ENCODE results near the gene BLVRA. TPM values are rescaled to one million over a fixed set of nuclear protein-coding genes. Genes with fewer than 3 reads are reported as not detected.

BLVRA gene
- polyA plus RNA-seq, 3 donors: 71.9 to 238 (median 199) TPM

DNA sequence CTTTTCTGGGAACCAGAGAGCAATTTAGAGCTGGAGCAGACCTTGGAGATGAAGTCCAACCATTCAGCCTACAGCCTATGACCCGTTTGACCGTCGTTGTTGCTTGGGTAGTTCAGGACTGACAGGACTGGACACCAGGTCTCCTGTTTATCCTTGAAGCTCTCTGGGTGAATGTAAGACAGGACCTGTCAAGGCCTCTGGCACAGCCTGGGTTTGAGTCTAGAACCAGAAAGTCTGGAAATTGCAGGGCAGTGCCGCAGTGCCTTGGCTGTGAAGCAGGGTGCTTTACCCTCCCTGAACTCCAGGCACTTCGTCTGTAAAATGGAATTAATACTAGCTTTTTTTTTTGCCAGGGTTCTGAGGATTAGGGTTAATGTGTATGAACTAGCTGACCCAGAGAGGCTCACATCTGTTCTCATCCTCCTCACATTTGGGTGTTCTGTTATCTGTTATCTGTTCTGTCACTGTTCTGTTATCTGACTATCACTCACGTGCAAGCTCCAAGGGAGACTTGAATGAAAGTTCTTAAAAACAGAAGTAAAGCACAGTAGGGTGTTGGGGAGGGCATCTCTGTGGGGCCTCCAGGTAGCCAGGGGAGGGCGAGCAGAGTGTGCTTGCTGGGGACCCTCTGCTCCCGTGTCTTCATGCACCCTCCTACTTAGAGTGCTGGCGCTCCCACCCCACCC, 9.9 kb downstream of the BLVRA start:
- H2AFZ ChIP-seq (ENCODE audit: insufficient read depth, low read depth, low read length, poor library complexity, severe bottlenecking): no peak overlapping the region
- peak overlapping the region in 6 of 7 donors; percentile 19 to 90 (median 47) for H3K27ac Mint-ChIP-seq
- H3K4me1 ChIP-seq (ENCODE audit: control insufficient read depth in 1 of 2, insufficient read depth in 2 of 2, low read length in 2 of 2): peaks cover 47 to 57% of the 10 kb centered on the region in 2 donors
- H3K4me2 ChIP-seq (replicated peaks; ENCODE audit: extremely low read depth, low read length, poor library complexity, severe bottlenecking): no peak overlapping the region
- H3K27ac ChIP-seq (ENCODE audit: low read depth in 1 of 2, low read length in 2 of 2): peak overlapping the region; percentile 14 to 36
- H3K36me3 Mint-ChIP-seq: peaks cover 32 to 55% of the 10 kb centered on the region in 2 donors
- peaks cover 64% of the 10 kb centered on the region for H3K4me1 Mint-ChIP-seq
- H3K79me2 ChIP-seq (ENCODE audit: insufficient read depth, low read length): peaks cover 68% of the 10 kb centered on the region
- no peaks in the 10 kb centered on the region for H3K9me3 ChIP-seq (replicated peaks in 1 of 2; ENCODE audit: control insufficient read depth in 1 of 2, insufficient read depth in 1 of 2, low read length in 2 of 2)
- H3K4me3 ChIP-seq (replicated peaks in 1 of 3; ENCODE audit: low read depth in 2 of 3, low read length in 3 of 3): no peak overlapping the region
- peaks cover 27% of the 10 kb centered on the region for H4K20me1 ChIP-seq (ENCODE audit: insufficient read depth, low read length)
- TF ChIP-seq, protein P1, sequence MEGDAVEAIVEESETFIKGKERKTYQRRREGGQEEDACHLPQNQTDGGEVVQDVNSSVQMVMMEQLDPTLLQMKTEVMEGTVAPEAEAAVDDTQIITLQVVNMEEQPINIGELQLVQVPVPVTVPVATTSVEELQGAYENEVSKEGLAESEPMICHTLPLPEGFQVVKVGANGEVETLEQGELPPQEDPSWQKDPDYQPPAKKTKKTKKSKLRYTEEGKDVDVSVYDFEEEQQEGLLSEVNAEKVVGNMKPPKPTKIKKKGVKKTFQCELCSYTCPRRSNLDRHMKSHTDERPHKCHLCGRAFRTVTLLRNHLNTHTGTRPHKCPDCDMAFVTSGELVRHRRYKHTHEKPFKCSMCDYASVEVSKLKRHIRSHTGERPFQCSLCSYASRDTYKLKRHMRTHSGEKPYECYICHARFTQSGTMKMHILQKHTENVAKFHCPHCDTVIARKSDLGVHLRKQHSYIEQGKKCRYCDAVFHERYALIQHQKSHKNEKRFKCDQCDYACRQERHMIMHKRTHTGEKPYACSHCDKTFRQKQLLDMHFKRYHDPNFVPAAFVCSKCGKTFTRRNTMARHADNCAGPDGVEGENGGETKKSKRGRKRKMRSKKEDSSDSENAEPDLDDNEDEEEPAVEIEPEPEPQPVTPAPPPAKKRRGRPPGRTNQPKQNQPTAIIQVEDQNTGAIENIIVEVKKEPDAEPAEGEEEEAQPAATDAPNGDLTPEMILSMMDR (IDR thresholded peaks at IDR 0.05): no peak
- DNase-seq: no peak
- peaks cover 21 to 34% of the 10 kb centered on the region in 2 donors for H3K36me3 ChIP-seq (replicated peaks in 1 of 2; ENCODE audit: control insufficient read depth in 1 of 2, insufficient read depth in 2 of 2, low read length in 2 of 2)
- no peak overlapping the region for H3K9ac ChIP-seq (ENCODE audit: insufficient read depth, low read length, poor library complexity, severe bottlenecking)
- peaks cover 0 to 3% (median 2%) of the 10 kb centered on the region in 7 donors for H3K9me3 Mint-ChIP-seq
- WGBS (ENCODE audit: insufficient coverage): 100% methylated on average over 3 of the region's 9 CpGs
- peaks cover 0 to 4% (median 1%) of the 10 kb centered on the region in 3 donors for H3K27me3 Mint-ChIP-seq (ENCODE audit: low read depth in 3 of 3)
- no peaks in the 10 kb centered on the region for H3K27me3 ChIP-seq (ENCODE audit: control insufficient read depth in 2 of 2, insufficient read depth in 2 of 2, low read length in 2 of 2)
- H3K4me3 Mint-ChIP-seq: no peak overlapping the region
- intact Hi-C loops (cut with micrococcal nuclease): no loop called here

DNA sequence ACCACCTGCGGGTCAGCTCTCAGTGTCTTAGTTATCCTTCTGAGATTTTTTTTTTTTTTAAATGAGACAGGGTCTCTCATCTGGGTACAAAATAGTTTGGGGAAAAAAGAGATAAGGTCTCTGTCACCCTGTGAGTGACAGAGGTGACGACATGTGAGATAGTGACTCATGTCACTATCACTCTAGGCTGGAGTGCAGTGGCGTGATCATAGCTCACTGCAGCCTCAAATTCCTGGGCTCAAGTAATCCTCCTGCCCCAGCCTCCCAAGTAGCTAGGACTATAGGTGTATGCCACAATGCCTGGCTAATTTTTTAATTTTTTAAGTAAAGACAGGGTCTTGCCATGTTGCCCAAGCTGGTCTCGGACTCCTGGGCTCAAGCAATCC, 10.4 kb downstream of the BLVRA start:
- Mint-ChIP-seq H3K36me3 (peaks cover 34 to 56% of the 10 kb centered on the region in 2 donors), H3K4me3 (no peak overlapping the region), H3K27ac (peak overlapping the region in 5 of 7 donors; percentile 74 to 90 (median 81)), H3K9me3 (peaks cover 0 to 5% (median 3%) of the 10 kb centered on the region in 7 donors), H3K27me3 (ENCODE audit: low read depth in 3 of 3) (peaks cover 0 to 4% (median 1%) of the 10 kb centered on the region in 3 donors), H3K4me1 (peaks cover 59% of the 10 kb centered on the region)
- 71% methylated on average over 1 of the region's 4 CpGs for WGBS (ENCODE audit: insufficient coverage)
- no peaks in the 10 kb centered on the region for H3K27me3 ChIP-seq (ENCODE audit: control insufficient read depth in 2 of 2, insufficient read depth in 2 of 2, low read length in 2 of 2)
- H3K27ac ChIP-seq (ENCODE audit: low read depth in 1 of 2, low read length in 2 of 2): peak overlapping the region; percentile 14 to 36
- no peak overlapping the region for H3K4me2 ChIP-seq (replicated peaks; ENCODE audit: extremely low read depth, low read length, poor library complexity, severe bottlenecking)
- no peak overlapping the region for H3K4me3 ChIP-seq (replicated peaks in 1 of 3; ENCODE audit: low read depth in 2 of 3, low read length in 3 of 3)
- H3K9me3 ChIP-seq (replicated peaks in 1 of 2; ENCODE audit: control insufficient read depth in 1 of 2, insufficient read depth in 1 of 2, low read length in 2 of 2): no peaks in the 10 kb centered on the region
- peaks cover 21 to 34% of the 10 kb centered on the region in 2 donors for H3K36me3 ChIP-seq (replicated peaks in 1 of 2; ENCODE audit: control insufficient read depth in 1 of 2, insufficient read depth in 2 of 2, low read length in 2 of 2)
- peaks cover 63% of the 10 kb centered on the region for H3K79me2 ChIP-seq (ENCODE audit: insufficient read depth, low read length)
- H4K20me1 ChIP-seq (ENCODE audit: insufficient read depth, low read length): peaks cover 27% of the 10 kb centered on the region
- H2AFZ ChIP-seq (ENCODE audit: insufficient read depth, low read depth, low read length, poor library complexity, severe bottlenecking): no peak overlapping the region
- H3K4me1 ChIP-seq (ENCODE audit: control insufficient read depth in 1 of 2, insufficient read depth in 2 of 2, low read length in 2 of 2): peaks cover 42 to 51% of the 10 kb centered on the region in 2 donors
- TF ChIP-seq, protein P1 (IDR thresholded peaks at IDR 0.05): no peak
- no peak overlapping the region for H3K9ac ChIP-seq (ENCODE audit: insufficient read depth, low read length, poor library complexity, severe bottlenecking)
- DNase-seq: peak in 1 of 3 donors; percentile 43
- intact Hi-C loops (cut with micrococcal nuclease): no loop called here

All from CD14-positive monocyte (primary cell).